Colonic mucosa (tissue), 4 donors: ENCODE results near the gene MESP1. TPM values are rescaled to one million over a fixed set of nuclear protein-coding genes. Genes with fewer than 3 reads are reported as not detected.
"Not testable (repeated sequence)": the region's sequence is repeated elsewhere in the genome, so short reads cannot be mapped to it uniquely, and the experiment has no call there.

Experiments
- DNase-seq: peaks from one replicate; pipeline ENCODE4 v3.0.0-alpha.2; 2020
- H3K27ac ChIP-seq: fragments of 200-600 bp; one replicate; pipeline ENCODE4 v1.8.0; 2021
- H3K27me3 ChIP-seq: fragments of 200-600 bp; one replicate; pipeline ENCODE4 v1.8.0; 2021
- H3K36me3 ChIP-seq: fragments of 200-600 bp; one replicate; pipeline ENCODE4 v1.8.0; 2021
- H3K4me1 ChIP-seq: fragments of 200-600 bp; one replicate; pipeline ENCODE4 v1.8.0; 2021; ENCODE audit warnings: mild to moderate bottlenecking
- H3K4me3 ChIP-seq: fragments of 200-600 bp; one replicate; pipeline ENCODE4 v1.8.0; 2021
- H3K9ac ChIP-seq, 2 donors: one replicate each; pipeline ENCODE4 v1.7.0; 2013; ENCODE audit warnings: control low read depth in 2 of 2, low read depth in 2 of 2, low read length in 2 of 2
- H3K9me3 ChIP-seq: fragments of 200-600 bp; one replicate; pipeline ENCODE4 v1.8.0; 2021
- CTCF ChIP-seq: fragments of 200-600 bp; IDR thresholded peaks from one replicate; pipeline ENCODE4 v1.8.0; 2022; ENCODE audit warnings: antibody characterized with exemption, mild to moderate bottlenecking
- intact Hi-C: fragments of 100-400 bp; cut with DNase I; formaldehyde crosslinking; loops from one replicate; pipeline ENCODE4 v1.14.1; 2022
- total RNA-seq, 2 donors: library from RNA; stranded (reverse); fragmentation: NEBNext Ultra II Directional in 1 of 2; extraction: Animal tissue kit (Norgen Biotek cat#: 25700) in 1 of 2; gene quantifications; one replicate each; pipeline ENCODE4 v1.2.1, GENCODE V29; 2021
- donor health status: healthy.
- donor health status: DM: no; HTN: no; CAD: no.
- donor health status: DM: no; HTN: no; CAD: no.

Gene MESP1
- total RNA-seq, 2 donors from 2014 or later = 10.5 to 11.1 TPM

GRCh38 chr15:89794627-89795241 lies 43.7 kb upstream of the MESP1 start:
- Histone ChIP-seq H3K9me3 (no peaks in the 10 kb centered on the region), H3K4me3 (no peak overlapping the region), H3K27me3 (no peaks in the 10 kb centered on the region), H3K4me1 (no peaks in the 10 kb centered on the region), H3K36me3 (no peaks in the 10 kb centered on the region), H3K27ac (no peak overlapping the region), H3K9ac (no peak overlapping the region)
- no peak for TF ChIP-seq CTCF
- intact Hi-C loops = no loop called here
- no peak for DNase-seq

GRCh38 chr15:89792106-89792805 lies 41.2 kb upstream of the MESP1 start:
- no peak overlapping the region for H3K4me3 ChIP-seq
- DNase-seq = no peak
- H3K27me3 ChIP-seq = no peaks in the 10 kb centered on the region
- no peak overlapping the region for H3K9ac ChIP-seq
- H3K36me3 ChIP-seq = no peaks in the 10 kb centered on the region
- H3K27ac ChIP-seq = no peak overlapping the region
- H3K4me1 ChIP-seq = no peaks in the 10 kb centered on the region
- no peaks in the 10 kb centered on the region for H3K9me3 ChIP-seq
- TF ChIP-seq CTCF = no peak
- intact Hi-C loops = no loop called here

- H3K4me1 ChIP-seq = no peaks in the 10 kb centered on the region
- H3K9me3 ChIP-seq = no peaks in the 10 kb centered on the region
- H3K4me3 ChIP-seq = no peak overlapping the region
- H3K36me3 ChIP-seq = no peaks in the 10 kb centered on the region
- H3K9ac ChIP-seq = no peak overlapping the region
- intact Hi-C loops = no loop called here
- no peak for DNase-seq
- H3K27me3 ChIP-seq = no peaks in the 10 kb centered on the region
- no peak overlapping the region for H3K27ac ChIP-seq
- no peak for TF ChIP-seq CTCF
These were observed 39.6 kb upstream of the MESP1 start for GRCh38 chr15:89790661-89791060.

GRCh38 chr15:89790206-89790605 lies 39.2 kb upstream of the MESP1 start:
- no peak for DNase-seq
- Histone ChIP-seq H3K9ac (no peak overlapping the region), H3K36me3 (no peaks in the 10 kb centered on the region), H3K27me3 (no peaks in the 10 kb centered on the region), H3K27ac (no peak overlapping the region), H3K4me1 (no peaks in the 10 kb centered on the region), H3K9me3 (no peaks in the 10 kb centered on the region), H3K4me3 (no peak overlapping the region)
- no peak for TF ChIP-seq CTCF
- intact Hi-C loops = no loop called here

GRCh38 chr15:89788585-89788984 lies 37.5 kb upstream of the MESP1 start:
- H3K36me3 ChIP-seq, H3K4me3 ChIP-seq, intact Hi-C loops, H3K27me3 ChIP-seq, H3K27ac ChIP-seq, H3K9me3 ChIP-seq, H3K9ac ChIP-seq, DNase-seq: not testable (repeated sequence)
- peaks cover 14% of the 10 kb centered on the region for H3K4me1 ChIP-seq

GRCh38 chr15:89787944-89788343 lies 36.9 kb upstream of the MESP1 start:
- H3K36me3 ChIP-seq = no peaks in the 10 kb centered on the region
- DNase-seq = no peak
- no peak overlapping the region for H3K9ac ChIP-seq
- H3K27ac ChIP-seq = no peak overlapping the region
- peaks cover 14% of the 10 kb centered on the region for H3K4me1 ChIP-seq
- no peak overlapping the region for H3K4me3 ChIP-seq
- TF ChIP-seq CTCF = no peak
- no peaks in the 10 kb centered on the region for H3K9me3 ChIP-seq
- intact Hi-C loops = no loop called here
- H3K27me3 ChIP-seq = no peaks in the 10 kb centered on the region
